ENCODE measurements around the gene TAF10.

Gene TAF10

DNA sequence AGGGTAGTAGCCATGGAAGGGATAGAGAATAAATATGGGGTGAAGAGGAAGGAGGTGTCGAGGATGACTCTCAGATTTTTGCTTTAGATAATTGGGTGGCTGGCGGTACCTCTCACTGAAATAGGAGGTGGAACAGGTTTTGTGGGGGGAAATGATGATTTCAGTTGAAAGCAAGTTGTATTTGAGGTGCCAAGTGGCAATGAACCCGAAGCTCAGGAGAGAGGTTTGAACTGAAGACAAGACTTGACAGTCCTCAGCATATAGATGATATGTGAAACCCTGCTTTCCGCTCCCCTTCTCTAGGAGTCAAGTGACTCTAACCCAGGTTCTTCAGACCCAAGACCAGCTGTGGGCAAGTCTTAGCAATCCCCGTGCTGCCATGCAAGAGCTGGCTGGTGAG is 42.3 kb downstream of the TAF10 start:
- peaks cover 0 to 22% (median 14%) of the 10 kb centered on the region in 4 donors for H3K4me1 ChIP-seq
- H3K36me3 ChIP-seq, result no peaks in the 10 kb centered on the region
- intact Hi-C loops (cut with DNase I; ENCODE audit: low total_unique reads), result no loop called here
- no peak overlapping the region for H3K4me3 ChIP-seq
- no peaks in the 10 kb centered on the region for H3K27me3 ChIP-seq
- no peak overlapping the region for H3K27ac ChIP-seq
- H3K9me3 ChIP-seq, result no peaks in the 10 kb centered on the region
- DNase-seq, result no peak
- TF ChIP-seq, protein P1, sequence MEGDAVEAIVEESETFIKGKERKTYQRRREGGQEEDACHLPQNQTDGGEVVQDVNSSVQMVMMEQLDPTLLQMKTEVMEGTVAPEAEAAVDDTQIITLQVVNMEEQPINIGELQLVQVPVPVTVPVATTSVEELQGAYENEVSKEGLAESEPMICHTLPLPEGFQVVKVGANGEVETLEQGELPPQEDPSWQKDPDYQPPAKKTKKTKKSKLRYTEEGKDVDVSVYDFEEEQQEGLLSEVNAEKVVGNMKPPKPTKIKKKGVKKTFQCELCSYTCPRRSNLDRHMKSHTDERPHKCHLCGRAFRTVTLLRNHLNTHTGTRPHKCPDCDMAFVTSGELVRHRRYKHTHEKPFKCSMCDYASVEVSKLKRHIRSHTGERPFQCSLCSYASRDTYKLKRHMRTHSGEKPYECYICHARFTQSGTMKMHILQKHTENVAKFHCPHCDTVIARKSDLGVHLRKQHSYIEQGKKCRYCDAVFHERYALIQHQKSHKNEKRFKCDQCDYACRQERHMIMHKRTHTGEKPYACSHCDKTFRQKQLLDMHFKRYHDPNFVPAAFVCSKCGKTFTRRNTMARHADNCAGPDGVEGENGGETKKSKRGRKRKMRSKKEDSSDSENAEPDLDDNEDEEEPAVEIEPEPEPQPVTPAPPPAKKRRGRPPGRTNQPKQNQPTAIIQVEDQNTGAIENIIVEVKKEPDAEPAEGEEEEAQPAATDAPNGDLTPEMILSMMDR (IDR thresholded peaks at IDR 0.05), result no peak

DNA sequence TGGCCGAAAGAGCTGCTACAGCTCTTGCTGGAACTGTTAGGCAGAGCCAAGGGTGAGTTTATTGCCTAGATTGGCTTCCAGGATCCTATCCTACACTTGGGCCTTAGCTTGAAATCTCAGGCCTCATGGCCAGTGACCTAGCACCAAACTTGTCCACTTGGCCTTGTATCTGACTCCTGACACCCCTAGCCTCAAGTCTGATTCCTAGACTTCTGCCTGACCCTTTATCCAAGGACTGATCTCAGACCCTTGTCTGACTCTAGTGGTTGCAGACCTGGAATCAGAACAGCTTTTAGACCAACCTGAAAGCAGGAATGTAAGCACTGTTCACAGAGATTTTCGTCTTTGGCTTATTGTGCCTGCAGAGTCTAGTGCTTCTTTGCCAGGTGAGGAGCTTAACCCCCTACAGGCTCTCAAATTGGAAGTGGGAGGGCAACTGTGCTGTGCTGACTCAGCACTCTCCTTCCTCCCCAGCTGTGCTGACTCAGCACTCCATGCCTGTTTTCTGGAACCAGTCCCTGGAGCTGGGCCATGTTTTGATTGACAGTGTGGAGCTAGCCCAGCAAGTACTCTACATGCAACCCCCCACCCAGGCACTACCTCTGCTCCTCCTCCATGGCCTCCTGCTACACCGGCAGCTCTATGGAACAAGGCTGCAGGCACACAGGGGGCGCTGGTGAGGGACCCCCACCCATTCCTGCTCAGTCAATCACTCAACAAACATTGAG is 43.7 kb downstream of the TAF10 start:
- peaks cover 0 to 7% (median 0%) of the 10 kb centered on the region in 3 donors for H3K36me3 ChIP-seq
- H3K4me1 ChIP-seq, result peaks cover 0 to 22% (median 14%) of the 10 kb centered on the region in 4 donors
- intact Hi-C loops (cut with DNase I; ENCODE audit: low total_unique reads), result no loop called here
- H3K4me3 ChIP-seq, result no peak overlapping the region
- no peak overlapping the region for H3K27ac ChIP-seq
- H3K27me3 ChIP-seq, result no peaks in the 10 kb centered on the region
- no peak for DNase-seq
- TF ChIP-seq, protein P1 (IDR thresholded peaks at IDR 0.05), result no peak
- H3K9me3 ChIP-seq, result no peaks in the 10 kb centered on the region

DNA sequence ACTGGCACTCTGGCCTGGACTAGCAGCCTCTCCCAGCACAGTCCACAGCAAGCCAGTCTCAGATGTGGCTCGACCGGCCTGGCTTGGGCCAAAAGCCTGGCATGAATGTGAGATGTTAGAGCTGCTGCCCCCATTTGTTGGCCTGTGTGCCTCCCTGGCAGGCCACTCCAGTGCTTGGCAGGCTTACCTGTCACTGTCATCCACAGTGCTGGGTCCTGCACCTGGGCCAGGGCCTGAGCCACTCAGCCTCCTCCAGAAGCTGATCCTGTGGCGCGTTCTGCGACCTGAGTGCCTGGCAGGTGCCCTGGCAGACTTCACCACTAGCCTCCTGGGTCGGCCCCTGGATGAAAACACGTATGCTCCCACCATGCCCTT is 44.7 kb downstream of the TAF10 start:
- H3K4me3 ChIP-seq, result no peak overlapping the region
- TF ChIP-seq, protein P1 (IDR thresholded peaks at IDR 0.05), result no peak
- H3K9me3 ChIP-seq, result no peaks in the 10 kb centered on the region
- DNase-seq, result no peak
- intact Hi-C loops (cut with DNase I; ENCODE audit: low total_unique reads), result no loop called here
- peaks cover 0 to 22% (median 14%) of the 10 kb centered on the region in 4 donors for H3K4me1 ChIP-seq
- H3K36me3 ChIP-seq, result peaks cover 0 to 10% (median 0%) of the 10 kb centered on the region in 3 donors
- H3K27me3 ChIP-seq, result no peaks in the 10 kb centered on the region
- H3K27ac ChIP-seq, result no peak overlapping the region

DNA sequence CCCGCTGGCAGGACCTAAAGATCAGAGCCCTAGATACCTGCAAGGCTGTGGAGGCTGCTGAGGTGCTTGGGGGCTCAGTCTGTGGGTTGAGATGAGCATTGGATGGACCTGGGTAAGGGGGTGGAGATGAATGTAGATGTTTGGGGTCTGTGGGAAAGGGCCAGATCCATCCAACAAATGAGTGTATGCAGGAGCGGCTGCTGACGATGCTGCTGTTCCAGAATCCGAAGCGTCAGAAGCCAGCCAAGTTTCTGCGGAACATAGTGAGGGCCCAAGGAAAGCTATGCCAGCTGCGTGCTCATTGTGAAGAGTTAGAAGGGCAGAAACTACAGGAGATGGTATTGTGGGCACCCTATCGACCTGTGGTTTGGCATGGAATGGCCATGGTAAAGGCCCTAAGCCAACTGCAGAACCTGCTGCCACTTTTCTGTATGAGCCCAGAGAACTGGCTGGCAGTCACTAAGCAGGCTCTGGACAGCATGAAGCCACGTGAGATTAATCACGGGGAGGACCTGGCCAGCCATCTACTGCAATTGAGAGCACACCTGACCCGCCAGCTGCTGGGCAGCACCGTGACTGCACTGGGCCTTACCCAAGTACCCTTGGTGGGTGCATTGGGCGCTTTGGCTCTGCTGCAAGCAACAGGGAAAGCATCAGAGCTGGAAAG is 45.2 kb downstream of the TAF10 start:
- Histone ChIP-seq H3K9me3 (no peaks in the 10 kb centered on the region), H3K4me1 (peaks cover 0 to 17% (median 10%) of the 10 kb centered on the region in 4 donors), H3K36me3 (peaks cover 0 to 10% (median 0%) of the 10 kb centered on the region in 3 donors), H3K4me3 (no peak overlapping the region), H3K27ac (no peak overlapping the region), H3K27me3 (no peaks in the 10 kb centered on the region)
- TF ChIP-seq, protein P1 (IDR thresholded peaks at IDR 0.05), result no peak
- intact Hi-C loops (cut with DNase I; ENCODE audit: low total_unique reads), result no loop called here
- no peak for DNase-seq

DNA sequence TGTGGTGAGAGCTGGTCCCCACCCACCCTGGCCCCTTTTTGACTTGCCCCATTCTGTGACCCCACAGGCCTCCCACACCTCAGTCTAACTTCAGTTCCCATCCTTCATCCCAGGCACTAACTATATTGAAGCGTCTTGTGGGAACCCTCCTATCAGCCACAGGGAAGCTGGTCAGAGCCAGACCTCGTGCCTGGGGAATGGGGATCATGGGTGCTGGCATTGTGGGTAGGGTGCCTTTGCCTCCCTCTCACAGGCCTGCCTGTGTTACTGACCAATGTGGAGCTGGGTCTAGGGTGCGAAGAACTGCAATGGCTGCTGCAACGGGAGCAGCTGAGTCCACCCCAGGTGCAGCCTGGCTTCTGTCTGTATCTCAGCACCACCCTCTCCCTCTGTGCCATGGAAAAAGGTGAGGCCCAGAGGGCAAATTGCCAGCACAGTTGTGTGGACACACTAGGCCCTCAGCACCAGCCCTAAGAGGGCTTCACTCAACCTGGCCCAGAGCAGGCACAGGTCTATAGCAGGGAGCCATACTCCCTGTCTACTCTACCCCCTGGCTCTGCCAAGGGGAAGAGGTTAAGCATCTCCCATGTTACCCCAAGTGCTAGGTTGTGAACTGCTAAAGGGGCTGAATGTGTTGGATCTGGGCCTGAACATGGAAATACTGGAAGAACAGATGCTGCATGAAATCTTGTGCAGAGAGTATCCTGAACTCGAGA is 45.9 kb downstream of the TAF10 start:
- H3K9me3 ChIP-seq, result no peaks in the 10 kb centered on the region
- TF ChIP-seq, protein P1 (IDR thresholded peaks at IDR 0.05), result no peak

More for the DNA sequence above, 45.9 kb downstream of the TAF10 start:
- H3K27ac ChIP-seq, result no peak overlapping the region
- peaks cover 0 to 10% (median 4%) of the 10 kb centered on the region in 4 donors for H3K4me1 ChIP-seq
- peaks cover 0 to 10% (median 0%) of the 10 kb centered on the region in 3 donors for H3K36me3 ChIP-seq
- H3K4me3 ChIP-seq, result no peak overlapping the region
- intact Hi-C loops (cut with DNase I; ENCODE audit: low total_unique reads), result no loop called here
- no peak for DNase-seq
- H3K27me3 ChIP-seq, result no peaks in the 10 kb centered on the region

Measured in tibial artery (tissue), 4 donors.